ENCODE results near the gene ANAPC2.

ANAPC2 gene

GRCh38 chr9:137227054-137227852 lies 38.9 kb upstream of the ANAPC2 start, which contains the start of gene RNF224:
RNF224 (plus strand) TSS chr9:137227502; CDS start chr9:137228336, 834 bp downstream.
- DNase-seq (ENCODE audit: low spot score) = peak; percentile 83

- DNase-seq (ENCODE audit: low spot score) = no peak
Measured at GRCh38 chr9:137226338-137227053, 38.1 kb upstream of the ANAPC2 start.

GRCh38 chr9:137225699-137226331 lies 37.5 kb upstream of the ANAPC2 start:
- DNase-seq (ENCODE audit: low spot score) = no peak

- DNase-seq (ENCODE audit: low spot score) = no peak
Measured at GRCh38 chr9:137224830-137225694, 36.7 kb upstream of the ANAPC2 start, which contains the start of gene CYSRT1. CYSRT1 (plus strand) TSS chr9:137225174; CDS start chr9:137225622, 448 bp downstream.

- peak; percentile 99 for DNase-seq (ENCODE audit: low spot score)
Measured at GRCh38 chr9:137223078-137223970, 35.0 kb upstream of the ANAPC2 start.

GRCh38 chr9:137222190-137223077 lies 34.1 kb upstream of the ANAPC2 start, which contains the start of gene RNF208:
RNF208 (minus strand) TSS chr9:137222240; CDS start chr9:137221212, 1,028 bp downstream.
- DNase-seq (ENCODE audit: low spot score) = no peak

GRCh38 chr9:137221506-137222111 lies 33.2 kb upstream of the ANAPC2 start:
- no peak for DNase-seq (ENCODE audit: low spot score)

- DNase-seq (ENCODE audit: low spot score) = no peak
Measured at GRCh38 chr9:137221095-137221505, 32.7 kb upstream of the ANAPC2 start.

- no peak for DNase-seq (ENCODE audit: low spot score)
Measured at GRCh38 chr9:137220317-137221094, 32.1 kb upstream of the ANAPC2 start.

- no peak for DNase-seq (ENCODE audit: low spot score)
Measured at GRCh38 chr9:137219757-137220316, 31.5 kb upstream of the ANAPC2 start.

- no peak for DNase-seq (ENCODE audit: low spot score)
Measured at GRCh38 chr9:137218754-137219271, 30.5 kb upstream of the ANAPC2 start.

- DNase-seq (ENCODE audit: low spot score) = no peak
Measured at GRCh38 chr9:137218212-137218753, 29.9 kb upstream of the ANAPC2 start.

GRCh38 chr9:137217276-137218211 lies 29.2 kb upstream of the ANAPC2 start:
- DNase-seq (ENCODE audit: low spot score) = no peak

GRCh38 chr9:137216188-137216965 lies 28.0 kb upstream of the ANAPC2 start:
- DNase-seq (ENCODE audit: low spot score) = no peak

Measured in CD4-positive, alpha-beta T cell treated with Interleukin-15 for 4 hours (primary cell).